Measurements from ENCODE around the gene PKP2. TPM values are rescaled to one million over a fixed set of nuclear protein-coding genes. Genes with fewer than 3 reads are reported as not detected.
A peak's percentile ranks its signal among the peaks of the same experiment; 100 is the strongest.

PKP2 gene
- total RNA-seq, 2 experiments from 2014 or later = 0.21 to 0.36 TPM

- Mint-ChIP-seq H3K9me3 (no peaks in the 10 kb centered on the region), H3K4me3 (no peak overlapping the region), H3K27me3 (peaks cover 4% of the 10 kb centered on the region), H3K27ac (no peak overlapping the region), H3K4me1 (ENCODE audit: low read depth) (no peaks in the 10 kb centered on the region), H3K36me3 (no peaks in the 10 kb centered on the region)
- no peak for DNase-seq
- CTCF ChIA-PET = interaction anchor here (1.3 kb wide), 1 partner anchor 12 kb away, joined by 4 read pairs; no protein-coding TSS in a partner anchor
- intact Hi-C loops (cut with micrococcal nuclease) = no loop called here
- POLR2A ChIA-PET = no interaction called here
Observed at GRCh38 chr12:32907166-32907565, 10.6 kb upstream of the PKP2 start.

GRCh38 chr12:32906399-32907165, 10.0 kb upstream of the PKP2 start:
- no peak overlapping the region for H3K4me3 Mint-ChIP-seq
- H3K27me3 Mint-ChIP-seq = peaks cover 4% of the 10 kb centered on the region
- peak; percentile 21 for DNase-seq
- ChIA-PET CTCF (interaction anchor here (1.3 kb wide), 1 partner anchor 12 kb away, joined by 4 read pairs; no protein-coding TSS in a partner anchor), POLR2A (no interaction called here)
- H3K36me3 Mint-ChIP-seq = no peaks in the 10 kb centered on the region
- intact Hi-C loops (cut with micrococcal nuclease) = no loop called here
- no peaks in the 10 kb centered on the region for H3K4me1 Mint-ChIP-seq (ENCODE audit: low read depth)
- H3K9me3 Mint-ChIP-seq = no peaks in the 10 kb centered on the region
- H3K27ac Mint-ChIP-seq = no peak overlapping the region

- ChIA-PET CTCF (no interaction called here), POLR2A (no interaction called here)
- Mint-ChIP-seq H3K4me1 (ENCODE audit: low read depth) (no peaks in the 10 kb centered on the region), H3K4me3 (no peak overlapping the region), H3K27me3 (peaks cover 14% of the 10 kb centered on the region), H3K36me3 (no peaks in the 10 kb centered on the region), H3K27ac (no peak overlapping the region), H3K9me3 (no peaks in the 10 kb centered on the region)
- no peak for DNase-seq
- intact Hi-C loops (cut with micrococcal nuclease) = no loop called here
Observed at GRCh38 chr12:32903763-32904162, 7.2 kb upstream of the PKP2 start.

- Mint-ChIP-seq H3K27me3 (peaks cover 14% of the 10 kb centered on the region), H3K27ac (no peak overlapping the region), H3K36me3 (no peaks in the 10 kb centered on the region), H3K4me1 (ENCODE audit: low read depth) (no peaks in the 10 kb centered on the region), H3K4me3 (no peak overlapping the region), H3K9me3 (no peaks in the 10 kb centered on the region)
- CTCF ChIA-PET = no interaction called here
- intact Hi-C loops (cut with micrococcal nuclease) = no loop called here
- POLR2A ChIA-PET = no interaction called here
- DNase-seq = no peak
Observed at GRCh38 chr12:32903318-32903717, 6.7 kb upstream of the PKP2 start.

- CTCF ChIA-PET = no interaction called here
- POLR2A ChIA-PET = no interaction called here
- Mint-ChIP-seq H3K27ac (no peak overlapping the region), H3K4me3 (no peak overlapping the region), H3K36me3 (no peaks in the 10 kb centered on the region), H3K27me3 (peaks cover 19% of the 10 kb centered on the region), H3K4me1 (ENCODE audit: low read depth) (peaks cover 1% of the 10 kb centered on the region), H3K9me3 (no peaks in the 10 kb centered on the region)
- intact Hi-C loops (cut with micrococcal nuclease) = no loop called here
- no peak for DNase-seq
Observed at GRCh38 chr12:32902287-32902997, 5.9 kb upstream of the PKP2 start.

GRCh38 chr12:32901553-32901952, 5.0 kb upstream of the PKP2 start:
- H3K4me1 Mint-ChIP-seq (ENCODE audit: low read depth) = peaks cover 5% of the 10 kb centered on the region
- intact Hi-C loops (cut with micrococcal nuclease) = no loop called here
- H3K27me3 Mint-ChIP-seq = peaks cover 24% of the 10 kb centered on the region

GRCh38 chr12:32897687-32898573, 1.4 kb upstream of the PKP2 start:
- POLR2A ChIA-PET = no interaction called here
- CTCF ChIA-PET = interaction anchor here (0.9 kb wide), 1 partner anchor 142 kb away, joined by 3 read pairs; the partner anchor contains the start of gene YARS2
- Mint-ChIP-seq H3K4me3 (no peak overlapping the region), H3K27ac (no peak overlapping the region), H3K36me3 (no peaks in the 10 kb centered on the region), H3K27me3 (peaks cover 47% of the 10 kb centered on the region), H3K9me3 (no peaks in the 10 kb centered on the region), H3K4me1 (ENCODE audit: low read depth) (peaks cover 12% of the 10 kb centered on the region)
- DNase-seq = no peak
- intact Hi-C loops (cut with micrococcal nuclease) = loop anchor here (5.0 kb wide), 1 partner anchor 1124 kb away; the partner anchor contains the start of gene ALG10

More at GRCh38 chr12:32901553-32901952, 5.0 kb upstream of the PKP2 start:
- DNase-seq = no peak
- H3K9me3 Mint-ChIP-seq = no peaks in the 10 kb centered on the region
- H3K27ac Mint-ChIP-seq = no peak overlapping the region
- ChIA-PET POLR2A (no interaction called here), CTCF (no interaction called here)
- H3K4me3 Mint-ChIP-seq = no peak overlapping the region
- H3K36me3 Mint-ChIP-seq = no peaks in the 10 kb centered on the region

GRCh38 chr12:32897281-32897610, 669 bp upstream of the PKP2 start:
- CTCF ChIA-PET = interaction anchor here (0.9 to 1.5 kb wide), 2 partner anchors 141 to 142 kb away, joined by 3 to 6 read pairs; partner anchors contain the start of gene YARS2
- H3K27me3 Mint-ChIP-seq = peaks cover 49% of the 10 kb centered on the region
- peaks cover 12% of the 10 kb centered on the region for H3K4me1 Mint-ChIP-seq (ENCODE audit: low read depth)
- DNase-seq = no peak
- POLR2A ChIA-PET = no interaction called here
- H3K36me3 Mint-ChIP-seq = no peaks in the 10 kb centered on the region
- intact Hi-C loops (cut with micrococcal nuclease) = loop anchor here (5.0 kb wide), 1 partner anchor 1125 kb away; the partner anchor contains the start of gene ALG10
- H3K9me3 Mint-ChIP-seq = no peaks in the 10 kb centered on the region
- no peak overlapping the region for H3K27ac Mint-ChIP-seq
- peak overlapping the region; percentile 59 for H3K4me3 Mint-ChIP-seq

GRCh38 chr12:32895688-32896431, 717 bp downstream of the PKP2 start:
- H3K27me3 Mint-ChIP-seq = peaks cover 52% of the 10 kb centered on the region
- ChIA-PET POLR2A (no interaction called here), CTCF (interaction anchor here (1.5 kb wide), 1 partner anchor 140 kb away, joined by 6 read pairs; the partner anchor contains the start of gene YARS2)
- H3K4me3 Mint-ChIP-seq = peak overlapping the region; percentile 60
- H3K27ac Mint-ChIP-seq = no peak overlapping the region
- DNase-seq = no peak
- H3K36me3 Mint-ChIP-seq = no peaks in the 10 kb centered on the region
- intact Hi-C loops (cut with micrococcal nuclease) = loop anchor here (5.0 kb wide), 1 partner anchor 1126 kb away; the partner anchor contains the start of gene ALG10
- peaks cover 12% of the 10 kb centered on the region for H3K4me1 Mint-ChIP-seq (ENCODE audit: low read depth)
- H3K9me3 Mint-ChIP-seq = no peaks in the 10 kb centered on the region

GRCh38 chr12:32894566-32894965, 2.0 kb downstream of the PKP2 start:
- ChIA-PET POLR2A (no interaction called here), CTCF (no interaction called here)
- H3K27ac Mint-ChIP-seq = no peak overlapping the region
- no peak for DNase-seq
- intact Hi-C loops (cut with micrococcal nuclease) = no loop called here
- H3K4me3 Mint-ChIP-seq = no peak overlapping the region
- H3K4me1 Mint-ChIP-seq (ENCODE audit: low read depth) = peaks cover 12% of the 10 kb centered on the region
- peaks cover 47% of the 10 kb centered on the region for H3K27me3 Mint-ChIP-seq
- no peaks in the 10 kb centered on the region for H3K36me3 Mint-ChIP-seq
- no peaks in the 10 kb centered on the region for H3K9me3 Mint-ChIP-seq

GRCh38 chr12:32893458-32893857, 3.1 kb downstream of the PKP2 start:
- ChIA-PET CTCF (interaction anchor here (1.0 kb wide), 1 partner anchor 138 kb away, joined by 3 read pairs; the partner anchor contains the start of gene YARS2), POLR2A (no interaction called here)
- DNase-seq = no peak
- H3K27me3 Mint-ChIP-seq = peaks cover 43% of the 10 kb centered on the region
- H3K4me3 Mint-ChIP-seq = no peak overlapping the region
- H3K9me3 Mint-ChIP-seq = no peaks in the 10 kb centered on the region
- peaks cover 12% of the 10 kb centered on the region for H3K4me1 Mint-ChIP-seq (ENCODE audit: low read depth)
- intact Hi-C loops (cut with micrococcal nuclease) = no loop called here
- H3K27ac Mint-ChIP-seq = no peak overlapping the region
- H3K36me3 Mint-ChIP-seq = no peaks in the 10 kb centered on the region

All from activated CD4-positive, alpha-beta memory T cell treated with anti-CD3 and anti-CD28 coated beads for 36 hours (primary cell).